Left renal cortex interstitium (tissue), 4 donors: ENCODE results near the gene EXOC4. TPM values are rescaled to one million over a fixed set of nuclear protein-coding genes. Genes with fewer than 3 reads are reported as not detected.
"Not testable (repeated sequence)": the region's sequence is repeated elsewhere in the genome, so short reads cannot be mapped to it uniquely, and the experiment has no call there.

Experiments
- DNase-seq, 4 donors: peaks; one replicate each; pipeline ENCODE4 v3.0.0-alpha.2; 2013; ENCODE audit warnings: low read depth in 4 of 4, low spot score in 2 of 4, missing footprints in 1 of 4
- polyA plus RNA-seq, 4 donors: library from polyadenylated mRNA; unstranded; fragments of 120-200 nt; gene quantifications; one replicate each; pipeline ENCODE4 v1.2.1, GENCODE V29; 2013; ENCODE audit not compliant: insufficient read length in 4 of 4

Gene EXOC4
- polyA plus RNA-seq, 4 donors = 62.5 to 71.8 (median 67.1) TPM

DNA sequence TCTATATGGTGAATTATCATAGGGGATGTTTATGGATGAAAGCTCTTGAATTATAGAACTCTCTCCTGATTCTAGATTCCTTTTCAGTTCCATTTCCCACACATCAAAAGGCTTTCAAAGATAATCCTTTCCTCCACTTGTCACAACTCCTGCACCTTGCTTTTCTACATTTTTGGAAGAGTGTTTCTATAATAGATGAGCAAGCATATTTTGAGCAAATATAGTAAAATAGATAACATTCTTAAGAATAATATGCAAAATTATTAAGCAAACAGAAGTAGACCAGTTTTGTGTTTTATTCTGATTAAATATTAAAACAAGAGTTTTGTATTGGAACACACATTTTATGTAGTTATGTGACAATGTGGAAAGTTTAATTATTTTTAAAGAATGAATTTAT, 340.7 kb downstream of the EXOC4 start:
- DNase-seq = no peak

DNA sequence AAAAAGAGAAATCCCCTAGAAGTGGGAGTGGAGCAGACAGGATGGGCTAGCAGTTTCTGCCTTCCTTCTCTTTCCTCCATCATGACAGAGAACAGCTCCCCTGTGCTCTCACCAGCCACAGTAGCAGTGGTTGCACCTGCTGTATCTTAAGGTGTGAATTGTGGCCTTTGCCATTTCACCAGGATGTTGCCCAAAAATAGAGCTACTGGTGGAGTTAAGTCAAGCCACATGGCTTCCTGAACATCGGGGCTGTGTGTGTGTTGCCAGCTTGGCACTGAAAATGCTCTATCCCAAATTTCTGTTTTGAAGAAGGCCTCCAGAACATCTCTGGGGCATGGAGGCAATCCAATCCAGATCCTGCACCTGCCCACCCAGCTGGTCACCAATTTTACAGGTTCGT, 348.7 kb downstream of the EXOC4 start:
- no peak for DNase-seq

DNA sequence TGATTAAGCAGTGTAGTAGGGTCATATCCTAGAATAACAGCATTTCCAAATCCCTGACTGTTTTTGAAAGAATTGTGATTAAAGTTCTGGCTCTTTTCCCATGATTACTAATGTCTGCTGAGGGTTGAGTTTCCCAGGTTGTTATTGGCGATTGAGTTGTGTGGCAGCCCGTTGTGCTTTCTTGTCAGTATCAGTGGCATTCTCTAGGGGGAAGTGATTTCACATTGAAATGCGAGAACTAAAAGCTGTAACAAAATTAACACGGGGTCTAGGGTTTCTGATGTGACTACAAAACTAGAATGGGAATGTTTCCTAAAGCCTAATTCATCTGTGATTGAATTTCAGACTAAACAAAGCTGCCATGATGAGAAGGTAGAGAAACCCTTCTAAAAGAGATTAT, 349.4 kb downstream of the EXOC4 start:
- no peak for DNase-seq

DNA sequence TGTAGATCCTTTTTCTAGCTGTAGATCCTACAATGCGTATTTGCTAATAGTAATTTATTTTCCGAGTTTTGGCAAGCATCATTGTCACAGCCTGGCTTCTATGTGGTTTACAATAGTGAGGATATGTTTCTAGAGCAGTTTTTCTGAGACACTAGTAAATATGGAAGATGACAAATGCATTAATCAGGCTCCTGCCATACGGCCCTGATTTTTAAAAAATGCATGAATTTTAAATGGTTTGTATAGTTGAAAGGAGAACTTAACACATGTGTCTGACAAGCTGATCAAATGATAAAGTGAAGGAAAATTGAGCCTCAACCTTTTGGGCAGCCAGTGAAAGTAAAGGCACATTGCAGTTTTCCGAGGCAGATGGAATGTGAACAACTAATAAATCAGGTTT, 354.1 kb downstream of the EXOC4 start:
- no peak for DNase-seq

DNA sequence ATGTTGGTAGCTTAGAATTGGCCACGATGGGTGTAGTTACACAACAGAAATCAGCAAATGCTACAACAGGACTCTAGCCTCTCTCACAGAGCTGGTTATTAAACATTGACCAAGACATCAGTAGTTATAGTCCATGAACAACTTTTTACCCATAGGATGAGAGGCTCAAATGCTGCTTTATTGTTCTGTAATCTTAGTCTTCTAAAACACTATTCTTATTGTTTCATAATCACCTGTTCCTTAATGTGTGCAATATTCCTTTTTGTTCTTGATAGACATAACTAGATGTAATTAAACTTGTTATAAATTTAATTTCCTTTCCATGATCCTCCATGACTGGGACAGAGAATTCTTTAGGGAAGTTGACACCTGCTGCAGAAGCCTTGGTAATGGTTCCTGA, 356.9 kb downstream of the EXOC4 start:
- DNase-seq = no peak

DNA sequence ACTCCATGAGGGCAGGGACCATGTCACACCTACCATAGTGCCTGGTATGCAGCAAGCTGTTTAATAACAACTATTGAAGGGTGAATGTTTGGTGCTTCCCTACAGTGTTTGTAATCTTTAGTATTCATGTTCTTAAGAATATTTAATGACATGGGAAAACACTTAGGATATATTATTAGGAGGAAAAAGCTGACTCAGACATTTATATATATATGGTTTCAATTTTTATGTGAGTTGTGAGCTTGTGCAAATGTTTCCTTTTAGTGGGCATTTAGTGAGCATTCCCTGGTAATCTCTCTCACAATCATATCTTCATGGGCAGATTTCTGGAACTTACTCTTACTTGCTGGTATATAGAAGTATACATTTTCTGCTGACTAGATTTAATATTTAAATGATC, 359.1 kb downstream of the EXOC4 start:
- DNase-seq = no peak

DNA sequence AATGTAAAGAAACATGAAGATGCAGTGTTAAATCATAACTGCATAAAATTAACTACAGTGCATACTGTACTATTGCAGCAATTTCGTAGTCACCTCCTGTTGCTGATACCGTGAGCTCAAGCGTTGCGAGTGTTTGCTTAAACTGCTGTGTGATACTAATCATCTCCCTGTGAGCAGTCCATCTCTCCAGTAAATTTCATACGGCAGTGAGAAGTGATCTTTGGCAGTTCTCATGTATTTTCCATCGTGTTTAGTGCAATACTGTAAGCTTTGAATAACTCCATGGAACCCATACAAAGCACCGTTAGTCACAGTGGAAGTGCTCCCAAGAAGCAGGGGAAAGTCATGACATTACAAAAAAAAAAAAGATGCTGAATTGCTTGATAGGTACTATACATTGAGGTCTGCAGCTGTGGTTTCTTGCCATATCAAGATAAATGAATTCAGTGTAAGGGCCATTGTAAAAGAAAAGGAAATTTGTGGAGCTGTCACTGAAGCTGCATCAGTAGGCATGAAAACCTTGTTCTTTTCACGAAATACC, 360.4 kb downstream of the EXOC4 start:
- no peak for DNase-seq

DNA sequence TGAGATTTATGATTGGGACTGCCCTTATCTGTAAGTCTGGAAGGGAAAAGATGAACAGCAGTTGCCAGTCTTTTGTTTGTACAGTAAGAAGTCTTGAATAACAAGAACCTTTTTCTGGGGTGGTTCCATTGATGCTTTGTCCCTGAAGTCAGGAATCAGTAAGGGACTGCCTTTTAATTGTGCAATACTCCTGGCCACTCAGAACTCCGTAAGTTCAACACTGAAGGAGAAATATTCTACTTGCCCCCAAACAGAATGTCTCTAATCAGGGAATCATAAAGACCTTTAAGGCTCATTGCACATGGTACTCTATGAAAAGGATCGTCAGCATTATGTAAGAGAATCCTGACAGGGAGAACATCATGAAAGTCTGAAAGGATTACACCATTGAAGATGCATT, 361.4 kb downstream of the EXOC4 start:
- DNase-seq = no peak

DNA sequence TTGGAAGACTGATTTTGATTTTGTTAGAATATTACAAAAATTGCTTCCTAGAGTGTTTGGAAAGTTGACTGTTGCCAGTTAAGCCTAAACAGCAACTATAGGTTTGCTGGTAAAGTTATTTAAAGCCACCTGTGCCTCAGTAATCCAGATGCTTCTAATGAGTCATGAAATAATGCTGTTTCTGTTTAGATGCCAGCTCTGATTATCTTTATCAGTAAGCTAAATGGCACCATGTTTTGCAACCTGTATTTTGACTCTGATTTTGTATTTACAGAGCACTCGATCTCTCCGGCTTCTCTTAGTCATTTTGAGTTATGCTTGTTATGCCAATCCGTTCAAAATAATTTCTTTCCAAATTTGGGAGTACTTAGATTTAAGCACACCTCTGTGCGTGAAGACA, 366.1 kb downstream of the EXOC4 start:
- DNase-seq = no peak

DNA sequence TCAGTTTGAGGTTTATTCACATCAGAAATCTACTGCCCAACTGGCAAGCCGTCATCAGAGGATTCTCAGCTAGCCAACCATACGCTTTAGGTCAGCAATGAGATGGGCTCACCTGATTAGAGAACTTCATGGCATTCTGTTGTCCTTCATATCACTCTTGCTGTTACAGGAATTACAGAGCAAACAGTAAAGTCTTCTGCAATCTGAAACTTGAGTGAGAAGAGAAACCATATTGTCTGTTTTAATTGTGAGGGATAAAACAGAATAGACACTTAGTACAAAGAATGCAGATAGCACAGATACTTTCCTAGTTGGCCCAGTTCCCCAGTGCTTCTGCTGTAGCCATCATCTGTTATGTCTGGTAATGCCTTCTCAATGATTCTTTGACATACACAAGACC, 366.6 kb downstream of the EXOC4 start:
- DNase-seq = no peak

DNA sequence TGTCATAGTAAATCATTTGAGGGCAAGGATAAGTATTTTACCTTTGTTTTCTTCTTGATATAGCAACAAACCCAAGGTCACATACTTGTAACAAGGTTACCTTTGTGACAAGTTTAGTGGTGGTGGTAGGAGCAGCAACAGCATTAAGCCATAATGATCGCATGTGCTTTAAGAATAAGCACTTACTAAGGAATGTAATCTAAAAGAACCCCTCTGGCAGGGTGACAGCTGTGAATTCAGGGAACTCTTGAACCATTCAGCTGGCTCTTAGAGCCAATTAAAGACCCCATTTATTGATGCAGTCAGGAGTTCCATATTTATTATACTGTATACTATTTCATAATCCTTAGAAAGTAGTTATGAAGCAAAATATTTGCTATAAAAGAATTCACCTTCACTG, 370.8 kb downstream of the EXOC4 start:
- no peak for DNase-seq

DNA sequence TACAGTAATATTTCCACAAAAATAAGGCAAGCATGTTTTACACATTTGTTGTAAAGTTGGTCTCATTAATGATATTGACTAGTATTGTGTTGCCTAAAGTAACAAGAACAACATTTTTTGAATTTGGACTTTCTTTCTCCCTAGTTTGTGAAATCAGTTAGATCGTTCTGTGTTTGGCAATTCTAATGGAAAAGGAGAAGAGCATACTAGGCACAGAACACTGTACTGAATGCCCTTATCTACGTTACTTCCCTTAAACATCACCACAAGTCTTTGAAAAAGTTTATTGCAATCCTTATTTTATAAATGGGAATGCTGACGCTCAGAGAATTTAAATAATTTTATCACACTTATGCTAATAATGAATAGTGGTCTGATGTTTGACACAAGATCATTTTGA, 372.2 kb downstream of the EXOC4 start:
- no peak for DNase-seq

DNA sequence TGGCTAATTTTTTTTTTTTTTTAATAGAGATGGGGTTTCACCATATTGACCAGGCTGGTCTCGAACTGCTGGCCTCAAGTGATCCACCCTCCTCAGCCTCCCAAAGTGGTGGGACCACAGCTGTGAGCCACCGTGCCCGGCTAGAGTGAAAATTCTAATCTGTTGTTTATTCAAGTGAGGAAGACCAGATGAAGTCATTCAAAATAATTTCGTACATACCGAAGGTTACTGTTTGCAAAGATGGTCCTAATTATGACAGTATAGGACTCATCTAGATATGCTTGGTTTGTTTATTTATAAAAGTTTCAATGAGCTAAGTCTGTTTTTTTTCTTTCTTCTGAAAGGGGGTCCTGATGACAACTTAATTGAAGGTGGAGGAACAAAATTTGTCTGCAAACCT, 376.8 kb downstream of the EXOC4 start:
- no peak for DNase-seq

DNA sequence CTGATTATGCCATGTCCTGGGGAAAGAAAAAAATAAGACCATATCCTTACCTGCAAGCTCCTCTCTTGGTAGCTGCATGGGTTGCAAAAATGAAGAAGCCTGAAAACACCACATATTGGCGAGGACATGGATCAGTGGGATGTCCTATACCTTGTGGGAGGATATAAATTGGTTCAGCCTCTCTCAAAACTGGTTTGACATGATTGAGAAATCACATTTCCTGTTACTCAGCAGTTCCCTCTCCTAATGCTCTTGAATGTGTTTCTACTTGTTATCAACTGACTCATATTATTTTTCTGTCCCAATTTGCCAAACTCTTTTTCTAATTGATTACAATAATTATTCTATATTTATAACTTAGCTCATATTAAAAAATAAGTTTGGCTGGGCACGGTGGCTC, 380.2 kb downstream of the EXOC4 start:
- no peak for DNase-seq

DNA sequence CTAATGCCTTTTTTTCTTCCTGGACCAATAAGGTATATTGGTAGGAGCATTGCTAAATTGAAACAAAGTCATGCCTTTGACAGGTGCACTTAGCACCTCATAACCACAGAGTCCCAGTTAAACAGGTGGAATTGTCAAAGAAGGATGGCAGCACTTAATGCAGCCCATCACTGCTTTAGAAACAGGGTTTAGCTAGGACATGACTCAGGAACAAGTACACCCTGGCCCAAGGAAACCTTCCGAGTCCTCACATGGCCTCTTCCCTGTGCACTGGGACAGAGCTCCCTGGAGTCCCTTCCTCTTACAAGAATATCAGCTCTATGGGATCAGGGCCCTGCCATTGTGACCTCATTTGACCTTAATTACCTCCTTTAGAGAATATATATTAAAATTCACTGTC, 382.7 kb downstream of the EXOC4 start:
- no peak for DNase-seq

DNA sequence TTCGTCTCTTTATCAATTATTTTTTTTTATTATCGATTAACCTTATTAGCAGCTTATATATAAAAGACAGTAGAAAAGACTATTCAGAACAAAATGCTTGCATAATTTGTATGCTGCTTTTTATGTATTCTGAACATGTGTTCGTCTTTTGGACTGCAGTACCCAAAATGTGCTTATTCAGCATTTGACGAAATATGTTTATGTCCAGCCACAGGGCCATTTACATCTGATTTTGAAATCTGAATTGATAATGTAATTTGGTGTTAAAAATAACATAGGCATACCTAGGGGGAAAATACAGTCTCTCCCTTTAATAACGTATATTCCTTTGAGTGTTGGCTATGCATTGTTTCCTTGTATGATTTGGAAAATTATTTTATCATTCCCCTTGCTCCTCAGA, 386.0 kb downstream of the EXOC4 start:
- no peak for DNase-seq

DNA sequence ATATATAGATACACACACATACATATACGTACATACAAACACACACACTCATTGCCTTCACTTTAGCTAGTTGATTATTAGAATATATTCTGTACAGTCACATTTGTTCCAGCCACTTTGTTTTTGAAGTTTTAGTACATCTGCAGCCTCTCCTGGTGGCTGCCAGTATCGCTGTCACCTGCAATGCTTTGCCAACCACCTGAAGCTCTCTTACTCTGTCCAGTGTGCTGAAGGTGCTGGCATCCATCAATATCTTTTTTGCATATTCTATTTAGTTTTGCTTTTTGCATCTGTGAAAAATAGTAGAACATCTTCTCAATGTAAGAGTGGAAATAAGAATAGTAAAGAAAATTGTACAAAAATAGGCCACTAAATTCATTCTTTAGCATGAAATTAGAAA, 388.6 kb downstream of the EXOC4 start:
- no peak for DNase-seq

DNA sequence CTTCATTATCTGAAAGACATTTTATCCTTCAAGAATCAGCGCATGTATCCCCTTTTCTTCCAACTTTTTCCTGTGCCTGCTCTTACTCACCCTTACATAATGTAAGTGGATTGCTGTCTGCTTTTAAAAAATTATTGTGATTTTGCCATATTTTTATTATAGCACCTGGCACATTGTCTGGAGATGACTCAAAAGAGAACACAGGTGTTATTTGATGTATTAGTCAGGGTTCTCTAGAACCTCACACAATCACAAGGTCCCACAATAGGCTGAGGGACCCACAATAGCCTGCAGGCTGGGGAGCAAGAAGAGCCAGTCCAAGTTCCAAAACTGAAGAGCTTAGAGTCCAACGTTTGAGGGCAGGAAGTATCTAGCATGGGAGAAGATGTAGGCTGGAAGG, 390.0 kb downstream of the EXOC4 start:
- no peak for DNase-seq

DNA sequence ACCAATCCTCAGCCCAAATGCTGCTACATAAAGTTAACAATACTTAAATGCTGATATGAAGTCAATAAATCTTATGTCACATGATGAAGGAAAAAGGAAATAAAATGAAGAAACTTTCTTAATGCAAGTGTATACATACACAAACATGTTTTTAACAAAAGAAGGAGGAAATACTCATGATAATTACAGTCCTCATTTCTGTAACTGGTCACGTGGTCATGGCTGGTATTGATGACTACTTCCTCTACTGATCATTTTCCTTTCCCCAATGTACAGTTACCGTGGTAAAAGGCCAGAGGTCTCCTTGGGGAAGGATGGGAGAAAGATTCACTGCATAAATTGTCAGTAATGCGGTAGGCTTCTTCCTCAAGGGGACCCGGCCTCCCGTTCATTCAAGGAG, 390.8 kb downstream of the EXOC4 start:
- not testable (repeated sequence) for DNase-seq

DNA sequence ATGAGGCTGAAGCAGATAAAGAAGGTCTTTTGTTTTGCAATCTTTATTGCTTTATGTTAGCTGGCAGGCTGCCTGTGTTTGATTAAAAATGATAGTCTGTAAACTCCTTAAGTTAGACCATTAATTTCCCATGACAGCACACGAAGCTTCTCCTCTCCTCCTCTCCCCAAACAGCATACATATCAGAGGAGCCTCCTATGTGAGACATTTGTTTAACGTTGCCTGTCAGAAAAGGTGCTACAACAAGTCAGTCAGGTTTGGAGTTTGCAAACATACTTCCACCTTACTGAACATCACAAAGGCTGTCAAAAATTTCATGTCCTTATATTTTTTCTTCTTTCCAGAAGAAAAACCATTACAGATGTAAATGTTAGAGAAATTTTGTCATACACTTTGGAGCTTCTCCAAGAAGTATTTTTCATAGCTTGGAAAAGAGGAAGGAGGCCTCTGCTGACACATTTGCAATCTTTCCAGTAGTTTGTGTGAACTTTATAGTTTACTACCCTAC, 393.1 kb downstream of the EXOC4 start:
- no peak for DNase-seq

DNA sequence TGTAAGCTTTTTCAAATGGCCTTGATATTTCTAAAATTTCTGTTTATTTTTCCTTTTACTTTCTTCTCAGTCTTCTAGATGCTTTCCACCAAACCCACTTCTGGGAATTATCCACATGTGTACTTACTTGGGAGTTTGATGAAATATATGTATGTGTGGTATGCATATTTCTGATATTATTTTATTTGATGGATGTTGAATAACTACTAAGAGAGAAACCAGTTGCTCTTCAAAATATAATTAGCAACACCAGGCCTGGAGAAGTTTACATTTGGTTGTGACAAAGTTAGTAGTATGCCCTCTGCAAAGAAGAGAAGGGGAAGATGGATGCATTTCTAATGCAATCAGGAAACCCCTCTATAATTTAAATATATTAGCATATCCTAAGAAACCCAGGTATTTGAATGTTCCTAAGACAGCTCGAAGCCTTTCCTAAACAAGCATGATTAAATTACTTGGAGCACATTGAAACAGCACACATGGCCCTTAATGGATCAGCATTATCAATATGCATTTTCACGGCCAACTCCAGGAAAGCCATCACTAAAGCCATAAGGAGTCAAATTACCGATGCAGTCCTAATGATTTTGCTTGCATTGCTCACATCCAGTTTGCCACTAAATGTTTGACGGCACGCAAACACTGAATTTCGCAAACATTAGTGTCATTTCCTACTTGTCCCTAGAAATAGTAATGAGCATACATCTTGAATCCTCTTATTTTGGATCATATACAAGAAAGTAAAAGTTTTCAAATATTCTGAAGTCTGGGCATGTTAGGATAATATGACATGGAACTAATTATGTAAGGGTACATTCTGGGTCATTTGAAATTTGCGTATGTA, 393.8 kb downstream of the EXOC4 start:
- no peak for DNase-seq

DNA sequence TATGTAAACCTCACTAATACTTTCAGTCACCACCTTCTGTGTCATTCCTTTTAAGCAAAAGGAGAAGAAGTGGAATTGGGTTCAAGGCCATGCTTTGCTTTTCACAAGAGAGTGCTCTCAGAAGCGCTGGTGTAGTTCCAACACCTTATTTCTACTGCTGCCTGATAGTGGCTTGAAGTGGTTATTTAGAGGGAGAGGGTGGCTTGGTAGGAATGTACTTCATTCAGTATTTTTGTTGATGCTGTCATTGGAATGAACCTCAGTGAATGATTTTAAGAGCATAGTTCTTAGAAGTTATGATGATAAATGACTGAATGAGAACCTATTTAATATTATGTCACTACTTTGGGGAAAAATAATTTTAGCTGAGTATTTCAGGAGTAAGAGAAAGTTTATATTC, 396.7 kb downstream of the EXOC4 start:
- DNase-seq = no peak
